GM23248 (cell line): ENCODE results near the gene ADSS2. TPM values are rescaled to one million over a fixed set of nuclear protein-coding genes. Genes with fewer than 3 reads are reported as not detected.

Experiments
- DNase-seq: peaks from one replicate; pipeline ENCODE4 v3.0.0-alpha.2; 2015
- H2AFZ ChIP-seq: fragments of 200-600 bp; sonication (generic); 2 replicates; pipeline ENCODE4 v1.6.1; 2016; ENCODE audit warnings: antibody characterized with exemption
- H3F3A ChIP-seq: fragments of 200-600 bp; sonication (generic); 2 replicates; pipeline ENCODE4 v1.6.1; 2016; ENCODE audit warnings: mild to moderate bottlenecking, antibody characterized with exemption, mixed run types; ENCODE audit not compliant: insufficient read depth
- H3K27ac ChIP-seq: fragments of 200-600 bp; sonication (generic); 2 replicates; pipeline ENCODE4 v1.5.1; 2016; ENCODE audit warnings: mild to moderate bottlenecking
- H3K27me3 ChIP-seq: fragments of 200-600 bp; sonication (generic); replicated peaks from 2 replicates; pipeline ENCODE4 v1.6.1; 2016; ENCODE audit warnings: mild to moderate bottlenecking; ENCODE audit not compliant: insufficient read depth
- H3K36me3 ChIP-seq: fragments of 200-600 bp; sonication (generic); 2 replicates; pipeline ENCODE4 v1.6.1; 2016; ENCODE audit warnings: low read depth, mild to moderate bottlenecking
- H3K4me1 ChIP-seq: fragments of 200-600 bp; sonication (generic); 2 replicates; pipeline ENCODE4 v1.6.1; 2016; ENCODE audit warnings: mild to moderate bottlenecking; ENCODE audit not compliant: insufficient read depth
- H3K4me2 ChIP-seq: fragments of 200-600 bp; sonication (generic); one replicate; pipeline ENCODE4 v1.6.1; 2016; ENCODE audit warnings: mild to moderate bottlenecking; ENCODE audit not compliant: unreplicated experiment
- H3K4me3 ChIP-seq: fragments of 200-600 bp; sonication (generic); 2 replicates; pipeline ENCODE4 v1.5.1; 2016; ENCODE audit warnings: mild to moderate bottlenecking
- H3K79me2 ChIP-seq: fragments of 200-600 bp; sonication (generic); 2 replicates; pipeline ENCODE4 v1.6.1; 2016; ENCODE audit warnings: mild to moderate bottlenecking; ENCODE audit not compliant: insufficient read depth
- H3K9ac ChIP-seq: fragments of 200-600 bp; sonication (generic); 2 replicates; pipeline ENCODE4 v1.6.1; 2016; ENCODE audit warnings: mild to moderate bottlenecking
- H3K9me2 ChIP-seq: fragments of 200-600 bp; sonication (generic); 2 replicates; pipeline ENCODE4 v1.6.1; 2016; ENCODE audit warnings: mixed run types, mild to moderate bottlenecking, moderate library complexity; ENCODE audit not compliant: insufficient read depth
- H3K9me3 ChIP-seq: fragments of 200-600 bp; sonication (generic); one replicate; pipeline ENCODE4 v1.6.1; 2017; ENCODE audit warnings: low read depth
- H4K20me1 ChIP-seq: fragments of 200-600 bp; sonication (generic); 2 replicates; pipeline ENCODE4 v1.6.0; 2016; ENCODE audit not compliant: insufficient read depth
- EZH2 ChIP-seq: fragments of 200-600 bp; sonication (generic); IDR thresholded peaks from 2 replicates; pipeline ENCODE4 v1.6.1; 2018; ENCODE audit warnings: antibody characterized with exemption, mild to moderate bottlenecking; ENCODE audit not compliant: insufficient read depth, poor library complexity, severe bottlenecking
- EZH2phosphoT487 ChIP-seq: fragments of 200-600 bp; sonication (generic); IDR thresholded peaks from 2 replicates; pipeline ENCODE4 v1.6.1; 2018; ENCODE audit warnings: antibody characterized with exemption, moderate library complexity, mild to moderate bottlenecking, low read depth; ENCODE audit not compliant: insufficient read depth
- WGBS, 2 experiments: methylation state at CpG; one replicate each; pipeline ENCODE4 v1.1.6; 2015 to 2017; ENCODE audit warnings: low lambda C conversion rate in 2 of 2, low coverage in 1 of 2; ENCODE audit errors: missing lambda C conversion rate in 2 of 2; 5-methylcytosine and 5-hydroxymethylcytosine counted together
- in situ Hi-C: fragments of 300-500 bp; cut with MboI; formaldehyde crosslinking; loops from 2 replicates; pipeline ENCODE4 v1.15.0; 2020
- polyA plus RNA-seq: library from polyadenylated mRNA; unstranded; fragments of >200 nt; fragmentation: Nextera tagmentation; extraction: Ambion mirVana; gene quantifications from 2 replicates; pipeline ENCODE4 v1.2.1, GENCODE V29; 2016
- total RNA-seq: library from RNA; depleted of rRNA; stranded (reverse); fragments of >200 nt; shearing (Covaris generic); gene quantifications from 2 replicates; pipeline ENCODE4 v1.2.3, GENCODE V29; 2014

The ADSS2 gene
- total and polyA plus RNA-seq, 2 experiments from 2014 or later, result 38.8 to 55.0 TPM

DNA sequence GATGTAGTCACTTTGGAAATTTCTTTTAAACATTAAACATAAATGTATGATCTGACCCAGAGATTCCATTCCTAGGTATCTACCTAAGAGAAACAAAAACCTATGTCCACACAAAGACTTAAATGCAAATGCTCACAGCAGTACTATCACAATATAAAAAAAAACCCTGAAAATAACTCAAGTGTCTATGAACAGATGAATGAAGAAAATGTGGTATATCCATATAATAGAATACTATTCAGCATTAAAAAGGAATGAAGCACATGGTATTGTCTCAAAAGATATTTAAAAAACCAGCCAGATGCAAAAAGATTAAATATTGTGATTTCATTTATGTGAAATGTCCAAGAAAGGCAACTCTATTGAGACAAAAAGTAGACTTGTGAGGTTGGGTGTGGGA, 48.3 kb downstream of the ADSS2 start:
- Histone ChIP-seq H3K27ac (no peak overlapping the region), H3K27me3 (no peaks in the 10 kb centered on the region), H3K4me2 (no peak overlapping the region), H3K9me3 (no peaks in the 10 kb centered on the region), H3F3A (no peaks in the 10 kb centered on the region), H3K79me2 (no peaks in the 10 kb centered on the region), H2AFZ (no peak overlapping the region), H4K20me1 (no peaks in the 10 kb centered on the region), H3K36me3 (peaks cover 45% of the 10 kb centered on the region), H3K9ac (no peak overlapping the region), H3K9me2 (no peaks in the 10 kb centered on the region), H3K4me3 (no peak overlapping the region), H3K4me1 (no peaks in the 10 kb centered on the region)
- no peak for DNase-seq
- TF ChIP-seq EZH2phosphoT487, result no peak
- no peak for TF ChIP-seq EZH2
- in situ Hi-C loops, result no loop called here

DNA sequence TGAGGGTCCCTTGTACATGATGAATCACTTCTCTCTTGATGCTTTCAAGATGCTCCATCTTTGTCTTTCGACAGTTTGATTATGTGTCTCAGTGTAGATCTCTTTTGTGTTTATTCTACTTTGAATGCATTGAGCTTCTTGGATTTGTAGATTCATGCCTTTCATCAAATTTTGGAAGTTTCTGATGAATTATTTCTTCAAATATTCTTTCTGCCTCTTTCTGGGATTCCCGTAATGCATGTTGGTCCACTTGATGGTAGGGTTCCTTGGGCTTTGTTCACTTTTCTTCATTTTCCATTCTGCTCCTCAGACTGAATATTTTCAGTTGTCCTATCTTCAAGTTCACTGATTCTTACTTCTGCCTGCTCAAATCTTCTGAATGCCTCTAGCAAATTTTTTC, 50.7 kb downstream of the ADSS2 start:
- WGBS, 2 experiments, result 97 to 99% methylated on average over 2 of the region's 2 CpGs
- no peaks in the 10 kb centered on the region for H3K4me1 ChIP-seq
- no peak for DNase-seq
- H3K9me2 ChIP-seq, result no peaks in the 10 kb centered on the region
- no peak overlapping the region for H3K4me2 ChIP-seq
- in situ Hi-C loops, result no loop called here
- no peak overlapping the region for H3K9ac ChIP-seq
- no peak overlapping the region for H3K4me3 ChIP-seq
- H3K79me2 ChIP-seq, result no peaks in the 10 kb centered on the region
- no peak overlapping the region for H3K27ac ChIP-seq
- TF ChIP-seq EZH2 (no peak), EZH2phosphoT487 (no peak)
- peaks cover 37% of the 10 kb centered on the region for H3K36me3 ChIP-seq
- H3K9me3 ChIP-seq, result no peaks in the 10 kb centered on the region
- H2AFZ ChIP-seq, result no peak overlapping the region
- H3F3A ChIP-seq, result no peaks in the 10 kb centered on the region
- H3K27me3 ChIP-seq, result no peaks in the 10 kb centered on the region
- no peaks in the 10 kb centered on the region for H4K20me1 ChIP-seq

DNA sequence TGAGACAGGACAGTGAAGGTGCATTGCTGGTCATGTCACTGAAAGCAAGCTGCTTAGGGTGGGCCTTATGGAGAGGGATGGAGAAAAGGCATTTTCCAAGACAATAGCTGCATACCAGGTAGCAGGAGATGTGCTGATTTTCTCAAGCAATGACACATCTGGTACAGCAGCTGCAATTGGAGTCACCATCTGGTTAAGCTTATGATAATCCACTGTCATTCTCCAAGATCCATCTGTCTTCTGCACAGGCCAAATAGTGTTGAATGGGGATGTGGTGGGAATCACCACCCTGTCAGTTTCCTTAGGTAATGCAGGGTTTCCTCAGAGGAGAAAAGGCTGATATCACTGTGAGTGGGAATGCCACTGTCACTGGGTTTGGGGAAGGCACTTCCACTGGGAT, 54.6 kb downstream of the ADSS2 start:
- no peak overlapping the region for H3K27ac ChIP-seq
- H3K4me1 ChIP-seq, result no peaks in the 10 kb centered on the region
- H2AFZ ChIP-seq, result no peak overlapping the region
- H3F3A ChIP-seq, result no peaks in the 10 kb centered on the region
- H4K20me1 ChIP-seq, result no peaks in the 10 kb centered on the region
- no peaks in the 10 kb centered on the region for H3K9me3 ChIP-seq
- no peak overlapping the region for H3K4me3 ChIP-seq
- no peaks in the 10 kb centered on the region for H3K9me2 ChIP-seq
- no peaks in the 10 kb centered on the region for H3K27me3 ChIP-seq
- no peaks in the 10 kb centered on the region for H3K79me2 ChIP-seq
- in situ Hi-C loops, result no loop called here
- no peak overlapping the region for H3K9ac ChIP-seq
- no peak for DNase-seq
- TF ChIP-seq EZH2phosphoT487 (no peak), EZH2 (no peak)
- H3K4me2 ChIP-seq, result no peak overlapping the region
- H3K36me3 ChIP-seq, result peaks cover 16% of the 10 kb centered on the region

DNA sequence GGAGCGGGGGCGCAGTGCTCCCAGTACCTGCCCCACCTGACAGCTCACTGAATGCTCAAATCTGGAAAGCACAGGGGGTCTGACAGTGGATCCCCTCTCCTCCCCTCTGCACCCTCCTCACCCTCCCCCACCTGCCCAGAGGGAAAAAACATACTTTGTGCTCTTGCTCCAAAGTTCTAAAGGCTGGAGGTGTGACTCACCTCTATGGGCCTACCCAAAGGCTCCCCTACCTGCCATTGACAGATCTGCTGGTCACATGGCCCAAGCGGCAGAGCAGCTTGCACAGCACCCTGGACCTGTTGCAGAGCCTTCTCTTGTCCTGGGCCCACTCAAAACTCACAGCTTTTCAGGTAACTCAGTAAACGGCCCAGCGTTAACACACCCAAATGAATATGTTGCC, 55.7 kb downstream of the ADSS2 start:
- in situ Hi-C loops, result no loop called here
- H3K4me1 ChIP-seq, result no peaks in the 10 kb centered on the region
- no peaks in the 10 kb centered on the region for H3K27me3 ChIP-seq
- H3K4me2 ChIP-seq, result no peak overlapping the region
- no peak overlapping the region for H2AFZ ChIP-seq
- no peak overlapping the region for H3K9ac ChIP-seq
- H3K9me3 ChIP-seq, result no peaks in the 10 kb centered on the region
- no peak overlapping the region for H3K4me3 ChIP-seq
- H3K36me3 ChIP-seq, result 0 out of 2 replicates have a peak, but pooled peaks cover 4% of the 10 kb centered on the region
- TF ChIP-seq EZH2, result no peak
- TF ChIP-seq EZH2phosphoT487, result no peak
- WGBS, 2 experiments, result 92 to 100% methylated on average over 3 to 5 of the region's 5 CpGs
- no peaks in the 10 kb centered on the region for H3K9me2 ChIP-seq
- no peaks in the 10 kb centered on the region for H4K20me1 ChIP-seq
- no peaks in the 10 kb centered on the region for H3F3A ChIP-seq
- DNase-seq, result no peak
- H3K27ac ChIP-seq, result no peak overlapping the region
- H3K79me2 ChIP-seq, result no peaks in the 10 kb centered on the region
